ENCODE measurements around the gene DOCK9. TPM values are rescaled to one million over a fixed set of nuclear protein-coding genes. Genes with fewer than 3 reads are reported as not detected.
A peak's percentile ranks its signal among the peaks of the same experiment; 100 is the strongest.

The DOCK9 gene
- total and polyA plus RNA-seq, 8 donors, result 98.3 to 158 (median 109) TPM

GRCh38 chr13:99009987-99010551 is 32.2 kb upstream of the DOCK9 start:
- intact Hi-C loops (cut with DNase I), result no loop called here
- no peak for TF ChIP-seq CTCF (IDR thresholded peaks at IDR 0.05)
- H3K4me1 ChIP-seq, result peaks cover 5 to 12% of the 10 kb centered on the region in 2 donors
- H3K4me3 ChIP-seq, result no peak overlapping the region
- H3K27me3 ChIP-seq, result no peaks in the 10 kb centered on the region
- H3K9me3 ChIP-seq, result no peaks in the 10 kb centered on the region
- ATAC-seq (peak; percentile 77), DNase-seq (peak in 1 of 4 donors; percentile 36)
- no peaks in the 10 kb centered on the region for H3K36me3 ChIP-seq
- H3K27ac ChIP-seq, result peak overlapping the region in 1 of 2 donors; percentile 0

GRCh38 chr13:99008577-99008976 is 30.7 kb upstream of the DOCK9 start:
- no peaks in the 10 kb centered on the region for H3K36me3 ChIP-seq
- intact Hi-C loops (cut with DNase I), result no loop called here
- DNase-seq, result no peak

GRCh38 chr13:99007414-99007986 is 29.6 kb upstream of the DOCK9 start:
- DNase-seq, result no peak
- no peak for ATAC-seq
- Histone ChIP-seq H3K4me1 (peaks cover 5 to 12% of the 10 kb centered on the region in 2 donors), H3K36me3 (no peaks in the 10 kb centered on the region), H3K27me3 (no peaks in the 10 kb centered on the region), H3K27ac (no peak overlapping the region), H3K4me3 (no peak overlapping the region), H3K9me3 (no peaks in the 10 kb centered on the region)
- no peak for TF ChIP-seq CTCF (IDR thresholded peaks at IDR 0.05)
- intact Hi-C loops (cut with DNase I), result no loop called here

More at GRCh38 chr13:99008577-99008976, 30.7 kb upstream of the DOCK9 start:
- Histone ChIP-seq H3K27me3 (no peaks in the 10 kb centered on the region), H3K4me3 (no peak overlapping the region), H3K27ac (peak overlapping the region in 1 of 2 donors; percentile 0), H3K9me3 (no peaks in the 10 kb centered on the region), H3K4me1 (peaks cover 5 to 12% of the 10 kb centered on the region in 2 donors)
- ATAC-seq, result no peak
- no peak for TF ChIP-seq CTCF (IDR thresholded peaks at IDR 0.05)

GRCh38 chr13:99005609-99006008 is 27.7 kb upstream of the DOCK9 start:
- Histone ChIP-seq H3K9me3 (no peaks in the 10 kb centered on the region), H3K27ac (no peak overlapping the region), H3K4me1 (peaks cover 7 to 22% of the 10 kb centered on the region in 2 donors), H3K27me3 (no peaks in the 10 kb centered on the region), H3K4me3 (no peak overlapping the region), H3K36me3 (no peaks in the 10 kb centered on the region)
- no peak for ATAC-seq
- TF ChIP-seq CTCF (IDR thresholded peaks at IDR 0.05), result no peak
- DNase-seq, result no peak
- intact Hi-C loops (cut with DNase I), result no loop called here

GRCh38 chr13:99004978-99005377 is 27.1 kb upstream of the DOCK9 start:
- intact Hi-C loops (cut with DNase I), result no loop called here
- no peak for ATAC-seq
- H3K36me3 ChIP-seq, result no peaks in the 10 kb centered on the region
- no peaks in the 10 kb centered on the region for H3K9me3 ChIP-seq
- no peaks in the 10 kb centered on the region for H3K27me3 ChIP-seq
- no peak overlapping the region for H3K4me3 ChIP-seq
- no peak for DNase-seq
- TF ChIP-seq CTCF (IDR thresholded peaks at IDR 0.05), result no peak
- peaks cover 8 to 28% of the 10 kb centered on the region in 2 donors for H3K4me1 ChIP-seq
- H3K27ac ChIP-seq, result no peak overlapping the region
